B cell (primary cell): ENCODE measurements around the gene NPBWR2. TPM values are rescaled to one million over a fixed set of nuclear protein-coding genes. Genes with fewer than 3 reads are reported as not detected.

ENCODE experiments used
- ATAC-seq: fragments of 200-7000 bp; cut with Tn5 transposase; one replicate; pipeline ENCODE4 v1.10.0; 2021; ENCODE audit warnings: low read depth, mild to moderate bottlenecking, moderate number of reproducible peaks, moderate library complexity
- CTCF ChIA-PET: fragments of 350-600 bp; sonication (Branson Sonifier 250); formaldehyde crosslinking; loops from one replicate; lab custom pipeline; 2021; ENCODE audit warnings: antibody characterized with exemption, inconsistent platforms; lab: Charles Lee
- POLR2A ChIA-PET: fragments of 350-600 bp; sonication (Branson Sonifier 250); formaldehyde crosslinking; loops from one replicate; lab custom pipeline; 2021; ENCODE audit warnings: antibody characterized with exemption; lab: Charles Lee
- DNase-seq: peaks from one replicate; pipeline ENCODE4 v3.0.0; 2013
- H2AFZ ChIP-seq: 2 replicates; pipeline ENCODE4 v1.6.1; 2012; ENCODE audit warnings: mild to moderate bottlenecking, low read depth, low read length; ENCODE audit not compliant: insufficient read depth, poor library complexity, severe bottlenecking
- H3K27ac ChIP-seq, 2 donors: 1 replicate in 1 of 2; 2 replicates in 1 of 2; pipeline ENCODE4 v1.5.1; 2012 to 2013; ENCODE audit warnings: low read length in 2 of 2, mild to moderate bottlenecking in 2 of 2, moderate library complexity in 1 of 2
- H3K27me3 ChIP-seq, 4 experiments: fragments of 200-600 bp in 1 of 4; sonication (generic) in 1 of 4; replicated peaks in 1 of 4; 1 replicate in 2 of 4; 2 replicates in 2 of 4; pipeline versions ENCODE4 v1.6.1 to v1.7.0; 2013 to 2016; ENCODE audit warnings: low read length in 3 of 4, mild to moderate bottlenecking in 2 of 4, mixed read lengths in 1 of 4, moderate library complexity in 1 of 4; ENCODE audit not compliant: insufficient read depth in 4 of 4, control insufficient read depth in 3 of 4; ENCODE audit errors: control extremely low read depth in 1 of 4
- H3K36me3 ChIP-seq, 2 experiments: replicated peaks in 1 of 2; 1 replicate in 1 of 2; 2 replicates in 1 of 2; pipeline versions ENCODE4 v1.6.1 to v1.7.1; 2013; ENCODE audit warnings: low read length in 1 of 2; ENCODE audit not compliant: insufficient read depth in 2 of 2, control insufficient read depth in 1 of 2; ENCODE audit errors: control extremely low read depth in 1 of 2, extremely low read depth in 1 of 2
- H3K4me1 ChIP-seq, 2 donors: fragments of 200-600 bp in 1 of 2; sonication (generic) in 1 of 2; 1 replicate in 1 of 2; 2 replicates in 1 of 2; pipeline versions ENCODE4 v1.5.1 to v1.6.1; 2013 to 2017; ENCODE audit warnings: low read length in 2 of 2; ENCODE audit not compliant: control insufficient read depth in 2 of 2, insufficient read depth in 2 of 2
- H3K4me2 ChIP-seq: replicated peaks from 2 replicates; pipeline ENCODE3; 2012; ENCODE audit warnings: mild to moderate bottlenecking, low read depth, low read length; ENCODE audit not compliant: poor library complexity, severe bottlenecking
- H3K4me3 ChIP-seq, 5 experiments: fragments of 200-600 bp in 1 of 5; sonication (generic) in 1 of 5; 1 replicate in 3 of 5; 2 replicates in 2 of 5; pipeline versions ENCODE4 v1.5.1 to v1.7.0; 2011 to 2016; ENCODE audit warnings: low read length in 4 of 5, mild to moderate bottlenecking in 4 of 5, low read depth in 2 of 5, control low read depth in 1 of 5, moderate library complexity in 1 of 5; ENCODE audit not compliant: insufficient read depth in 1 of 5; ENCODE audit errors: control extremely low read depth in 1 of 5, extremely low read depth in 1 of 5
- H3K79me2 ChIP-seq: fragments of 200-600 bp; sonication (generic); one replicate; pipeline ENCODE4 v1.6.0; 2016; ENCODE audit warnings: low read length; ENCODE audit not compliant: control insufficient read depth, insufficient read depth
- H3K9ac ChIP-seq: fragments of 200-600 bp; sonication (generic); 2 replicates; pipeline ENCODE4 v1.6.1; 2017; ENCODE audit warnings: mild to moderate bottlenecking, low read length, moderate library complexity
- H3K9me3 ChIP-seq, 3 donors: one replicate each; pipeline versions ENCODE4 v1.6.1 to v1.7.1; 2013; ENCODE audit warnings: low read length in 2 of 3; ENCODE audit not compliant: control insufficient read depth in 2 of 3, insufficient read depth in 1 of 3; ENCODE audit errors: control extremely low read depth in 1 of 3
- H4K20me1 ChIP-seq: 2 replicates; pipeline ENCODE4 v1.6.0; 2012; ENCODE audit warnings: mild to moderate bottlenecking, low read length; ENCODE audit not compliant: insufficient read depth, control insufficient read depth, poor library complexity, severe bottlenecking
- H3K27ac Mint-ChIP-seq: one replicate; pipeline ENCODE4 v1.8.0; 2021; ENCODE audit warnings: mixed read lengths
- H3K27me3 Mint-ChIP-seq: one replicate; pipeline ENCODE4 v1.8.0; 2021; ENCODE audit warnings: mixed read lengths
- H3K4me1 Mint-ChIP-seq: one replicate; pipeline ENCODE4 v1.8.0; 2021; ENCODE audit warnings: mixed read lengths
- H3K4me3 Mint-ChIP-seq: one replicate; pipeline ENCODE4 v1.8.0; 2021; ENCODE audit warnings: mixed read lengths
- H3K9me3 Mint-ChIP-seq: one replicate; pipeline ENCODE4 v1.8.0; 2022; ENCODE audit warnings: mixed read lengths; ENCODE audit not compliant: insufficient read depth
- EZH2 ChIP-seq: IDR thresholded peaks from 2 replicates; pipeline ENCODE4 v1.6.1; 2012; ENCODE audit warnings: borderline replicate concordance, low read depth, mild to moderate bottlenecking, moderate library complexity, low read length; ENCODE audit not compliant: insufficient read depth, poor library complexity, severe bottlenecking
- WGBS: methylation state at CpG from one replicate; pipeline ENCODE4 v1.1.5; 2013; ENCODE audit warnings: missing lambda C conversion rate; ENCODE audit not compliant: insufficient coverage; 5-methylcytosine and 5-hydroxymethylcytosine counted together
- intact Hi-C: fragments of 100-400 bp; cut with micrococcal nuclease; formaldehyde crosslinking; loops from one replicate; pipeline ENCODE4 v1.10.0; 2022
- polyA plus RNA-seq: library from polyadenylated mRNA; depleted of rRNA; stranded (reverse); fragments of >200 nt; gene quantifications from 2 replicates; pipeline ENCODE4 v1.2.3, GENCODE V29; 2012
- total RNA-seq, 2 donors: library from RNA; stranded (reverse); fragments of 120-200 nt in 1 of 2; gene quantifications; 1 replicate in 1 of 2; 2 replicates in 1 of 2; pipeline versions ENCODE4 v1.2.3 to v1.2.4, GENCODE V29; 2013 to 2022
- TF ChIP-seq, protein P1 (sequence below): fragments of 200-600 bp; IDR thresholded peaks from one replicate; pipeline ENCODE4 v1.8.0; 2022; ENCODE audit warnings: antibody characterized with exemption, mild to moderate bottlenecking

Gene NPBWR2
- total and polyA plus RNA-seq, 2 donors (not counting 1 experiment from before 2014, with no cell fraction given) = 0.21 TPM; not detected in 1

DNA sequence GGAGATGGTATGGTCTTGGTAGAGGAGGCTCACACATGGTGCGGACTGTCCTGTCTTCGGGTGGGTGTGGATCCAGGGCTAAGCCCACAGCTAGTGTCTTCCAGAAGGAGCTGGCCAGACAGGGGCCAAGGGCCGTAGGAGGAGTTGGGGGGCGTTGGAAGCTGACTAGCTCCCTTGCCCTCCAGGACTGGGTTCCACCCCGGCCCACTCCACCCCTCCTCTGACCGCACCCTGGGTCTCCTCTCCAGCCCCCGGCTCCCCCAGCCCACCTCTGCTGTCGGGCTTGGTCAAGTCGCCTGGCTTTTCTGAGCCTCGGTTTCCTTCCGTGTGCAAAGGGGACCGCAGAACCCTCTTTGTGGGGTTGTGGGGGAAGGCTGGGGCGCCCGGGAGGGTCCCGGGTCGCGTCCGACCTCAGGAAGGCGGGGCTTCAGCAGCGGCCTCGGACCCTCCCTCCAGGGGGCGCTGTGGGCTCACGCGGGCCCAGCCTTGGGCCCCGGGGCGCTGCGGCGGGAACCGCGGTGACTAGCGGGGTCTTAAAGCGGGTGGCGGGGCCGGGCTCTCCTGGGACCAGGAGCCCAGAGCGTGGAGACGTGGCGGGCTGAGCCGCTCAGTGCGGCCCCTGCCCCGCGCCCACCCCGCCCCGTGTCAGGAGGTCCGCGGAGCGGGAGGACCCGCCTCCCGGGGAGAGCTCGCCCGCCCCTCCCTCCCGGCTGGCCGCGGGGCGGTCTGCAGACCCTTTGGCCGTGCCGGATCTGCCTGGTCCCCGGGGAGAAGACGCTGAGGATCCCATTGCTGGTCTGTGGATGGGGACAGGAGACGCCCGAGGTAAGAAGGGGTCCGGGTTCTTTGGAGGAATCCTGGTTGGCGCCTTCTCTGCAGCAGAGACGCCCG is 5.4 kb downstream of the NPBWR2 start:
- DNase-seq = peak; percentile 84
- Histone ChIP-seq H4K20me1 (no peaks in the 10 kb centered on the region), H3K9ac (peak overlapping the region; percentile 53), H3K79me2 (peaks cover 5% of the 10 kb centered on the region), H3K27me3 (peaks cover 0 to 21% (median 5%) of the 10 kb centered on the region in 4 experiments), H3K4me3 (peak overlapping the region in 4 of 5 experiments; percentile 24 to 59 (median 55)), H3K4me1 (peaks cover 27 to 43% of the 10 kb centered on the region in 2 donors), H3K36me3 (peaks cover 0 to 16% of the 10 kb centered on the region in 2 experiments), H3K9me3 (peaks cover 0 to 4% (median 0%) of the 10 kb centered on the region in 3 donors), H2AFZ (peak overlapping the region; percentile 71), H3K27ac (peak overlapping the region in 1 of 2 donors; percentile 89), H3K4me2 (peak overlapping the region; percentile 87)
- TF ChIP-seq EZH2 = no peak
- TF ChIP-seq, protein P1, sequence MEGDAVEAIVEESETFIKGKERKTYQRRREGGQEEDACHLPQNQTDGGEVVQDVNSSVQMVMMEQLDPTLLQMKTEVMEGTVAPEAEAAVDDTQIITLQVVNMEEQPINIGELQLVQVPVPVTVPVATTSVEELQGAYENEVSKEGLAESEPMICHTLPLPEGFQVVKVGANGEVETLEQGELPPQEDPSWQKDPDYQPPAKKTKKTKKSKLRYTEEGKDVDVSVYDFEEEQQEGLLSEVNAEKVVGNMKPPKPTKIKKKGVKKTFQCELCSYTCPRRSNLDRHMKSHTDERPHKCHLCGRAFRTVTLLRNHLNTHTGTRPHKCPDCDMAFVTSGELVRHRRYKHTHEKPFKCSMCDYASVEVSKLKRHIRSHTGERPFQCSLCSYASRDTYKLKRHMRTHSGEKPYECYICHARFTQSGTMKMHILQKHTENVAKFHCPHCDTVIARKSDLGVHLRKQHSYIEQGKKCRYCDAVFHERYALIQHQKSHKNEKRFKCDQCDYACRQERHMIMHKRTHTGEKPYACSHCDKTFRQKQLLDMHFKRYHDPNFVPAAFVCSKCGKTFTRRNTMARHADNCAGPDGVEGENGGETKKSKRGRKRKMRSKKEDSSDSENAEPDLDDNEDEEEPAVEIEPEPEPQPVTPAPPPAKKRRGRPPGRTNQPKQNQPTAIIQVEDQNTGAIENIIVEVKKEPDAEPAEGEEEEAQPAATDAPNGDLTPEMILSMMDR = peak; percentile 84
- WGBS = 6% methylated on average over 57 of the region's 64 CpGs
- ChIA-PET POLR2A (interaction anchor here (0.6 to 2.2 kb wide), 4 partner anchors 17 to 151 kb away, joined by 3 to 8 read pairs (median 6); partner anchors contain the start of genes OPRL1 and RGS19), CTCF (interaction anchor here (0.6 to 5.8 kb wide), 11 partner anchors 9 to 83 kb away, joined by 3 to 76 read pairs (median 5); partner anchors contain the start of genes LKAAEAR1, OPRL1, RGS19 and TCEA2)
- Mint-ChIP-seq H3K9me3 (no peaks in the 10 kb centered on the region), H3K4me3 (peak overlapping the region; percentile 92), H3K27ac (peak overlapping the region; percentile 95), H3K27me3 (no peaks in the 10 kb centered on the region), H3K4me1 (peaks cover 38% of the 10 kb centered on the region)
- intact Hi-C loops = loop anchor here (1.0 to 5.0 kb wide), 2 partner anchors 18 to 65 kb away; partner anchors contain the start of gene C20orf204
- ATAC-seq = peak; percentile 32
